Endothelial cell of umbilical vein (primary cell): ENCODE measurements around the gene ENGASE. TPM values are rescaled to one million over a fixed set of nuclear protein-coding genes. Genes with fewer than 3 reads are reported as not detected.

Experiments used
- BruUV-seq: library from RNA; stranded (reverse); fragments of 400-500 nt; replicated peaks from 2 replicates; lab custom pipeline; 2021; lab: Mats Ljungman, UMichigan
- CTCF ChIA-PET: fragments of 300-600, 350-600 bp; sonication (Branson Sonifier 250); formaldehyde crosslinking; loops from one replicate; lab custom pipeline; 2021; ENCODE audit warnings: antibody characterized with exemption, inconsistent platforms; lab: Charles Lee
- POLR2A ChIA-PET: fragments of 300-600, 350-600 bp; sonication (Branson Sonifier 250); formaldehyde crosslinking; loops from one replicate; lab custom pipeline; 2021; ENCODE audit warnings: antibody characterized with exemption, inconsistent platforms; lab: Charles Lee
- DNase-seq: peaks from one replicate; pipeline ENCODE4 v3.0.0-alpha.2; 2011; ENCODE audit warnings: low read depth, low spot score
- FAIRE-seq: peaks from 2 replicates; lab custom pipeline; 2011; peaks lifted over from hg19 to GRCh38; lab: Jason Lieb, UNC
- H2AFZ ChIP-seq: 2 replicates; pipeline ENCODE4 v1.6.0; 2012; ENCODE audit warnings: low read depth, low read length, control low read depth, inconsistent platforms
- H3K27ac ChIP-seq: 2 replicates; pipeline ENCODE4 v1.5.1; 2011; ENCODE audit warnings: low read depth, mild to moderate bottlenecking, control low read depth, low read length, moderate library complexity; ENCODE audit not compliant: insufficient read depth
- H3K27me3 ChIP-seq, 2 experiments: 2 replicates each; pipeline versions ENCODE4 v1.6.0 to v1.6.1; 2011; ENCODE audit warnings: low read length in 2 of 2, mixed read lengths in 1 of 2; ENCODE audit not compliant: control insufficient read depth in 2 of 2, insufficient read depth in 2 of 2
- H3K36me3 ChIP-seq, 2 experiments: 2 replicates in 1 of 2; 3 replicates in 1 of 2; pipeline ENCODE4 v1.5.1; 2011; ENCODE audit warnings: low read length in 2 of 2, mild to moderate bottlenecking in 1 of 2, moderate library complexity in 1 of 2; ENCODE audit not compliant: control insufficient read depth in 2 of 2, insufficient read depth in 2 of 2; ENCODE audit errors: extremely low read depth in 1 of 2
- H3K4me1 ChIP-seq: 3 replicates; pipeline ENCODE4 v1.5.1; 2011; ENCODE audit warnings: mild to moderate bottlenecking, low read length; ENCODE audit not compliant: control insufficient read depth, insufficient read depth; ENCODE audit errors: extremely low read depth
- H3K4me2 ChIP-seq: 2 replicates; pipeline ENCODE4 v1.6.1; 2011; ENCODE audit warnings: low read length, control low read depth, mixed read lengths; ENCODE audit not compliant: insufficient read depth
- H3K4me3 ChIP-seq, 3 experiments: fragments of 200-600 bp in 1 of 3; sonication (generic), shearing (Covaris generic) in 1 of 3; replicated peaks in 1 of 3; 2 replicates each; pipeline ENCODE4 v1.5.1; 2011 to 2016; ENCODE audit warnings: control low read depth in 3 of 3, low read length in 3 of 3, mild to moderate bottlenecking in 2 of 3, inconsistent platforms in 1 of 3, low read depth in 1 of 3, moderate library complexity in 1 of 3; ENCODE audit not compliant: insufficient read depth in 1 of 3
- H3K79me2 ChIP-seq: 2 replicates; pipeline ENCODE4 v1.6.0; 2012; ENCODE audit warnings: low read length, inconsistent platforms; ENCODE audit not compliant: control insufficient read depth, insufficient read depth
- H3K9ac ChIP-seq: replicated peaks from 2 replicates; pipeline ENCODE3; 2011; ENCODE audit warnings: low read length, control low read depth; ENCODE audit not compliant: insufficient read depth; ENCODE audit errors: extremely low read depth
- H3K9me1 ChIP-seq: replicated peaks from 3 replicates; pipeline ENCODE4 v1.6.0; 2011; ENCODE audit warnings: mild to moderate bottlenecking, low read length; ENCODE audit not compliant: control insufficient read depth, insufficient read depth; ENCODE audit errors: extremely low read depth
- H3K9me3 ChIP-seq: replicated peaks from 2 replicates; pipeline ENCODE4 v1.5.1; 2012; ENCODE audit warnings: low read length, inconsistent platforms; ENCODE audit not compliant: control insufficient read depth, insufficient read depth
- H4K20me1 ChIP-seq: replicated peaks from 2 replicates; pipeline ENCODE3; 2011; ENCODE audit warnings: mild to moderate bottlenecking, low read length; ENCODE audit not compliant: control insufficient read depth, insufficient read depth; ENCODE audit errors: extremely low read depth
- EZH2 ChIP-seq: IDR thresholded peaks from 2 replicates; pipeline ENCODE4 v1.6.1; 2012; ENCODE audit warnings: borderline replicate concordance, low read depth, mild to moderate bottlenecking, moderate library complexity, low read length, inconsistent platforms; ENCODE audit not compliant: severe bottlenecking
- FOS ChIP-seq: IDR thresholded peaks from 2 replicates; pipeline ENCODE4 v1.6.1; 2011; ENCODE audit warnings: mild to moderate bottlenecking, low read length, moderate library complexity, borderline replicate concordance; ENCODE audit not compliant: insufficient read depth
- GATA2 ChIP-seq: IDR thresholded peaks from 2 replicates; pipeline ENCODE4 v1.7.0; 2011; ENCODE audit warnings: low read depth, mild to moderate bottlenecking, moderate library complexity, mixed read lengths, low read length; ENCODE audit not compliant: insufficient read length, insufficient read depth
- JUN ChIP-seq: IDR thresholded peaks from 2 replicates; pipeline ENCODE4 v1.6.1; 2011; ENCODE audit warnings: borderline replicate concordance, low read depth; ENCODE audit not compliant: insufficient read length, insufficient read depth
- MYC ChIP-seq: IDR thresholded peaks from one replicate; pipeline ENCODE4 v1.6.1; 2011; ENCODE audit warnings: mild to moderate bottlenecking, low read depth, low read length
- POLR2A ChIP-seq: IDR thresholded peaks from 2 replicates; pipeline ENCODE4 v1.6.1; 2012; ENCODE audit warnings: low read depth, mild to moderate bottlenecking, control low read depth, low read length
- POLR2AphosphoS5 ChIP-seq: IDR thresholded peaks from 2 replicates; pipeline ENCODE4 v1.6.1; 2012; ENCODE audit warnings: low read depth, mild to moderate bottlenecking, control low read depth, low read length, moderate library complexity; ENCODE audit not compliant: insufficient read depth
- dilution Hi-C: fragments of 300-500 bp; cut with MboI; formaldehyde crosslinking; loops from one replicate; pipeline ENCODE4 v1.15.0; 2019; ENCODE audit warnings: low sequenced_read_pairs; ENCODE audit not compliant: extremely low pct_ligation_motif_present
- intact Hi-C: fragments of 100-400 bp; cut with micrococcal nuclease; formaldehyde crosslinking; loops from one replicate; pipeline ENCODE4 v1.10.0; 2022
- polyA plus RNA-seq, 4 experiments: library from polyadenylated mRNA; depleted of rRNA in 3 of 4; stranded (reverse) in 3 of 4; unstranded in 1 of 4; fragments of >200 nt; gene quantifications; 2 replicates each; pipeline versions ENCODE4 v1.2.1 to v1.2.3, GENCODE V29; 2011 to 2012; ENCODE audit warnings: missing spikeins in 1 of 4
- total RNA-seq: library from RNA; stranded (reverse); gene quantifications from 2 replicates; pipeline ENCODE4 v1.2.3, GENCODE V29; 2021
- TF ChIP-seq, protein P1 (sequence below): IDR thresholded peaks from 2 replicates; pipeline ENCODE4 v1.6.1; 2011; ENCODE audit not compliant: insufficient read depth, insufficient read length
- TF ChIP-seq, protein P2 (sequence below), 2 donors: IDR thresholded peaks; 1 replicate in 1 of 2; 2 replicates in 1 of 2; pipeline ENCODE4 v1.5.1; 2011; ENCODE audit warnings: low read length in 2 of 2, mild to moderate bottlenecking in 2 of 2, moderate library complexity in 2 of 2, control low read depth in 1 of 2, inconsistent platforms in 1 of 2, low read depth in 1 of 2; ENCODE audit not compliant: insufficient read depth in 1 of 2; ENCODE audit errors: extremely low read depth in 1 of 2

Gene ENGASE
- total and polyA plus RNA-seq, 2 donors (not counting 3 experiments of a cell fraction or from before 2014, with no cell fraction given): 13.7 to 20.8 TPM

DNA sequence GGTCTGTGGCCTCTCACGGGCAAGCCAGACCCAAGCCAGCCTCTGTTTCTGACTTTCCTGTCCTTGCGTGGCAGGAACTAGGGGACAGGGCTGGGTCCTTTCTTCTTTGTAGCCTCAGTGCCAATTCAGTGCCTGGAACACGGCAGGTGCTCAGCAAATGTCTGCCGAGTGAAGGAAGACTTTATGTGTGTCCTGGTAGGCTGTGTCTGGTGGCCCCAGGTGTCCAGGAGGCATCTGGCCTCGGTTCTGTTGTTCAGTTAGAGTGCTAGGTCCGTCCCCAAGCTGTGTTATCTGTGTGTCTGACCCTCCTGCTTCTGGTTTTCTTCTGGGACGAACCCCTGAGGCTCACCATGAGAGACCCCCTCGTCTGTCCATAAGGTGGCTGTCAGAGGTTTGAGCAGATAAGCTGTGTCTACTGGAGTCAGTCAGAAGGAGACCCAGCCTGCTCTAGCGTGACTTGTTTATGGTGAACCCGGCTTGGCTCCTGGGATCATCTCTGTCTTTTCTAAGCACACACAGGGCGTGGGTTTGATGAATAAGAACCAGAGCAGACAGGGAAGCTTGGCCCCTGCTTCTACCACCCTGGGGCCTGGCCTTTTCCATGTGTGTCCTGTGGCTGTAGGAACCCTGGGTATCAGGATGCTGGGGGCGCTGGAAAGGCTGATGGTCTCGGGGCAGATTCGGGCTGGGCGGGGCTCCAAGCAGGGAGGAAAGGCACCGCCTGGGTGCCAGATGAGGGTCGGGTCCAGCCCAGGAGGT lies 39.3 kb downstream of the ENGASE start:
- no peak overlapping the region for H2AFZ ChIP-seq
- H3K36me3 ChIP-seq: no peaks in the 10 kb centered on the region
- TF ChIP-seq, protein P1, sequence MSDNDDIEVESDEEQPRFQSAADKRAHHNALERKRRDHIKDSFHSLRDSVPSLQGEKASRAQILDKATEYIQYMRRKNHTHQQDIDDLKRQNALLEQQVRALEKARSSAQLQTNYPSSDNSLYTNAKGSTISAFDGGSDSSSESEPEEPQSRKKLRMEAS: no peak
- TF ChIP-seq FOS (no peak), POLR2AphosphoS5 (no peak), EZH2 (no peak), GATA2 (no peak), JUN (no peak), POLR2A (no peak), MYC (no peak)
- TF ChIP-seq, protein P2, sequence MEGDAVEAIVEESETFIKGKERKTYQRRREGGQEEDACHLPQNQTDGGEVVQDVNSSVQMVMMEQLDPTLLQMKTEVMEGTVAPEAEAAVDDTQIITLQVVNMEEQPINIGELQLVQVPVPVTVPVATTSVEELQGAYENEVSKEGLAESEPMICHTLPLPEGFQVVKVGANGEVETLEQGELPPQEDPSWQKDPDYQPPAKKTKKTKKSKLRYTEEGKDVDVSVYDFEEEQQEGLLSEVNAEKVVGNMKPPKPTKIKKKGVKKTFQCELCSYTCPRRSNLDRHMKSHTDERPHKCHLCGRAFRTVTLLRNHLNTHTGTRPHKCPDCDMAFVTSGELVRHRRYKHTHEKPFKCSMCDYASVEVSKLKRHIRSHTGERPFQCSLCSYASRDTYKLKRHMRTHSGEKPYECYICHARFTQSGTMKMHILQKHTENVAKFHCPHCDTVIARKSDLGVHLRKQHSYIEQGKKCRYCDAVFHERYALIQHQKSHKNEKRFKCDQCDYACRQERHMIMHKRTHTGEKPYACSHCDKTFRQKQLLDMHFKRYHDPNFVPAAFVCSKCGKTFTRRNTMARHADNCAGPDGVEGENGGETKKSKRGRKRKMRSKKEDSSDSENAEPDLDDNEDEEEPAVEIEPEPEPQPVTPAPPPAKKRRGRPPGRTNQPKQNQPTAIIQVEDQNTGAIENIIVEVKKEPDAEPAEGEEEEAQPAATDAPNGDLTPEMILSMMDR (IDR thresholded peaks at IDR 0.05; ENCODE audit: extremely low read depth in 1 of 2, insufficient read depth in 1 of 2, low read depth in 1 of 2, low read length in 2 of 2): no peak
- no peaks in the 10 kb centered on the region for H3K27me3 ChIP-seq
- no peak overlapping the region for H3K9ac ChIP-seq
- H3K9me3 ChIP-seq: no peaks in the 10 kb centered on the region
- H4K20me1 ChIP-seq: no peaks in the 10 kb centered on the region
- H3K4me3 ChIP-seq: no peak overlapping the region
- no peaks in the 10 kb centered on the region for H3K79me2 ChIP-seq
- H3K9me1 ChIP-seq: no peaks in the 10 kb centered on the region
- ChIA-PET POLR2A (no interaction called here), CTCF (interaction anchor here (1.1 to 1.4 kb wide), 2 partner anchors 12 to 275 kb away, joined by 3 read pairs; no protein-coding TSS in a partner anchor)
- FAIRE-seq (no peak), DNase-seq (no peak)
- H3K4me2 ChIP-seq: no peak overlapping the region
- dilution Hi-C loops: no loop called here
- no peak overlapping the region for H3K27ac ChIP-seq
- intact Hi-C loops: no loop called here
- BruUV-seq: no TSS peak
- no peaks in the 10 kb centered on the region for H3K4me1 ChIP-seq
